Testis (tissue), 2 donors: Measurements from ENCODE around the gene ADAM17.

ENCODE experiments used
- POLR2A ChIP-seq: fragments of 450-650 bp; IDR thresholded peaks from one replicate; pipeline ENCODE4 v1.6.1; 2017; ENCODE audit warnings: antibody characterized with exemption, mild to moderate bottlenecking, moderate library complexity
- TF ChIP-seq, protein P1 (sequence below), 3 experiments: fragments of 450-650 bp in 2 of 3; fragments of 200-600 bp in 1 of 3; sonication (generic) in 1 of 3; IDR thresholded peaks; one replicate each; pipeline ENCODE4 v1.5.1; 2016 to 2019; ENCODE audit warnings: antibody characterized with exemption in 3 of 3, mild to moderate bottlenecking in 2 of 3, moderate library complexity in 1 of 3

GRCh38 chr2:9478526-9478925, 77.1 kb downstream of the ADAM17 start:
- no peak for TF ChIP-seq POLR2A
- TF ChIP-seq, protein P1, sequence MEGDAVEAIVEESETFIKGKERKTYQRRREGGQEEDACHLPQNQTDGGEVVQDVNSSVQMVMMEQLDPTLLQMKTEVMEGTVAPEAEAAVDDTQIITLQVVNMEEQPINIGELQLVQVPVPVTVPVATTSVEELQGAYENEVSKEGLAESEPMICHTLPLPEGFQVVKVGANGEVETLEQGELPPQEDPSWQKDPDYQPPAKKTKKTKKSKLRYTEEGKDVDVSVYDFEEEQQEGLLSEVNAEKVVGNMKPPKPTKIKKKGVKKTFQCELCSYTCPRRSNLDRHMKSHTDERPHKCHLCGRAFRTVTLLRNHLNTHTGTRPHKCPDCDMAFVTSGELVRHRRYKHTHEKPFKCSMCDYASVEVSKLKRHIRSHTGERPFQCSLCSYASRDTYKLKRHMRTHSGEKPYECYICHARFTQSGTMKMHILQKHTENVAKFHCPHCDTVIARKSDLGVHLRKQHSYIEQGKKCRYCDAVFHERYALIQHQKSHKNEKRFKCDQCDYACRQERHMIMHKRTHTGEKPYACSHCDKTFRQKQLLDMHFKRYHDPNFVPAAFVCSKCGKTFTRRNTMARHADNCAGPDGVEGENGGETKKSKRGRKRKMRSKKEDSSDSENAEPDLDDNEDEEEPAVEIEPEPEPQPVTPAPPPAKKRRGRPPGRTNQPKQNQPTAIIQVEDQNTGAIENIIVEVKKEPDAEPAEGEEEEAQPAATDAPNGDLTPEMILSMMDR (IDR thresholded peaks at IDR 0.05) = no peak
